Measurements from ENCODE around the gene TBX4.

GRCh38 chr17:61467416-61468262, 15.4 kb downstream of the TBX4 start:
- TF ChIP-seq CTCF (conservative IDR thresholded peaks at IDR 0.05) (no peak), EZH2 (IDR thresholded peaks at IDR 0.05; ENCODE audit: low read depth) (no peak)

All from PC-9 (cell line).